Medulla oblongata (tissue), 1 donor: Measurements from ENCODE around the gene CXXC1.
"Not testable (repeated sequence)": the region's sequence is repeated elsewhere in the genome, so short reads cannot be mapped to it uniquely, and the experiment has no call there.

Source experiments
- DNase-seq: peaks from one replicate; pipeline ENCODE4 v3.0.0-alpha.2; 2015; ENCODE audit errors: extremely low spot score

Gene CXXC1

GRCh38 chr18:50287441-50288347 lies at the start of gene CXXC1:
CXXC1 (minus strand) TSS chr18:50287692; CDS start chr18:50287589, 103 bp downstream.
- peak; percentile 99 for DNase-seq

- no peak for DNase-seq
These were observed 47.2 kb upstream of the CXXC1 start for GRCh38 chr18:50334546-50335152.

GRCh38 chr18:50331691-50332090 lies 44.2 kb upstream of the CXXC1 start:
- DNase-seq, result no peak

GRCh38 chr18:50330176-50330575 lies 42.7 kb upstream of the CXXC1 start:
- no peak for DNase-seq

GRCh38 chr18:50327983-50328382 lies 40.5 kb upstream of the CXXC1 start:
- no peak for DNase-seq

GRCh38 chr18:50320719-50321118 lies 33.2 kb upstream of the CXXC1 start:
- no peak for DNase-seq

GRCh38 chr18:50315100-50315871 lies 27.8 kb upstream of the CXXC1 start:
- no peak for DNase-seq

- no peak for DNase-seq
These were observed 26.5 kb upstream of the CXXC1 start for GRCh38 chr18:50313873-50314460.

GRCh38 chr18:50313031-50313607 lies 25.6 kb upstream of the CXXC1 start:
- DNase-seq, result no peak

- no peak for DNase-seq
These were observed 25.0 kb upstream of the CXXC1 start for GRCh38 chr18:50312296-50313030.

- no peak for DNase-seq
These were observed 24.2 kb upstream of the CXXC1 start for GRCh38 chr18:50311650-50312049.

- no peak for DNase-seq
These were observed 22.6 kb upstream of the CXXC1 start for GRCh38 chr18:50310080-50310479.

- not testable (repeated sequence) for DNase-seq
These were observed 21.4 kb upstream of the CXXC1 start for GRCh38 chr18:50308851-50309250.

GRCh38 chr18:50307738-50308470 lies 20.4 kb upstream of the CXXC1 start:
- DNase-seq, result peak; percentile 89

- DNase-seq, result no peak
These were observed 19.9 kb upstream of the CXXC1 start for GRCh38 chr18:50307400-50307737.

GRCh38 chr18:50306944-50307343 lies 19.5 kb upstream of the CXXC1 start:
- no peak for DNase-seq

- DNase-seq, result no peak
These were observed 13.6 kb upstream of the CXXC1 start for GRCh38 chr18:50301074-50301473.

- no peak for DNase-seq
These were observed 12.3 kb upstream of the CXXC1 start for GRCh38 chr18:50299626-50300388.

GRCh38 chr18:50298443-50299284 lies 11.2 kb upstream of the CXXC1 start:
- no peak for DNase-seq
